Stimulated activated CD4-positive, alpha-beta T cell treated with anti-CD3 and anti-CD28 coated beads, Interleukin-4, amount 100 ng/mL, for 1 hour (primary cell): ENCODE results near the gene DIAPH1.
A peak's percentile ranks its signal among the peaks of the same experiment; 100 is the strongest.

Experiments
- DNase-seq: peaks from one replicate; pipeline ENCODE4 v3.0.0-alpha.2; 2020

DIAPH1 gene

DNA sequence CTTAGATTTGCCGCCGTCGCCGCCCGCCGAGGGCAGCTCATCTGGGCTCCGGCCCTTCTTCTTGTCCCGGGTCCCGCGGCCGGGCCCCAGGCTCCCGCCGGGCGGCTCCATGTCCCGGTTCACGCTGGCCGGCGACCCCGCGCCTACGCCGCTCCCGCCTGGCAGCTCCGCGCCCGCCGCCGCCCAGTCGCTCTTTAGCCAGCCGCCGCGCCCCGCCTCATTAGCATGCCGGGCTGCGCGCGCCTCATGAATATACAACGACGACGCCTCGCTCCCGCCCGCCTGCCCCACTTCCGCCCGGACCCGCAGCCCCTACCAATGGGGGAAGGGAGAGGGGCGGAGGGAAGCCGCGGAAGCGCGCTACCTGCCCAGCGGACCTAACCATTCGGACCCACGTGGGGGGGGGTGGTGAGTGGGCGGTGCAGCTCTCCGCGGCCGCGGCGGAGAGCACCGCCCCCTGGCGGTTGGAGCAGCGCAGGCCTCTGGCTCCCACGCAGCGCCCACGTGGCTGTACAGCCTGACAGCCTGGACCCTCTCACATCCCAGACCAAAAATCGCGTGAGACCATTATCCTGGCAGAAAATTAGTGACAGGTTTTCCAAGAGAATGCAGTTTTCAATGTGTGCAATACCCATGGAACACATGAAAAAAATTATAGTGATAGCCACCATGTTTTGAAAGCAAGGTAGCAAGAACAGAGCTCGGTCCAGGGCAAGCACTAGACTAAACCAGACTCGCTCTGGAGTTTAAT is at the start of gene DIAPH1:
TSS of gene DIAPH1 (minus strand) at position 197 of the 751 bp plus-strand sequence. CDS start at position 111, 86 bp downstream.
- DNase-seq = peak; percentile 100

DNA sequence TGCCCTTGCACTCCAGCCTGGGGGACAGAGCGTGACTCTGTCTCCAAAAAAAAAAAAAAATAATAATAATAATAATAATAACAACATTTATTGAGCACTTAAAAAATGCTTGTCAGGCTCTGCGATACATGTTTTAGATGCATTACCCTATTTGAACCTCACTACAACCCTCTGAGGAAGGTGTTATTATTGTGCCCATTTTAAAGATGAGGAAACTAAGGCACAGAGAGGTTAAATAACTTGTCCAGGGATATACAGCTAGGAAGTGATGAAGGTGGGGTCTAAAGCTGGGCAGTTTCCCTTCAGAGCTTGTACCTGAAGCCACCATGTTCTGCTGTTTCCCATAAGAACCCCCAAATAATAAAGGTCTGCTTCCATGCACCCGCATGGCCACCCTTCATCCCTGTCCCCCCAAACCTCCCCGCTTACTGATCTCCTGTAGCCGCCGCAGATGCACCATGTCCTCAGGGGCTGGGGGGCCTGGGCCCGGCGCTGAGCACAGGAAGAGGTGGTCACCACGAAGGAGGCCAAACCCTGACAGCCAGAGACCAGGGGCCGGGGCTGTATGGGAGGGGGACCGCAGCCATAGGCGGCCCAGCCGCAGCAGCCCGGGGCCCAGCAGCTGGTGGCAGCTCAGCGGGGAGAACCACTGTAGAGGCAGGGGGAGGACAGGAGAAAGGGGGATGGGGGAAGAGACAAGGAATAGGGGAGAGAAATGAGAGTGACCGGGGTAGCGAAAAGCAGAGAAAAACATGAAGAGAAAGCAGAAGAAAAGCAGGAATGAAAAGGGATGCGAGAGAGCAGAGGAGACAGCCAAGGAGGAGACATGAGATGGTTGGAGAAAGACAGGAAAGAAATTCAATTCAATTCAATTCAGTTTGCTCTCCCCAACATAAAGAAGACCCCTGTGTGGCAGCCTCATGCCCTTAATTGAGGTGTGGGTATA is 47.5 kb upstream of the DIAPH1 start:
- no peak for DNase-seq

DNA sequence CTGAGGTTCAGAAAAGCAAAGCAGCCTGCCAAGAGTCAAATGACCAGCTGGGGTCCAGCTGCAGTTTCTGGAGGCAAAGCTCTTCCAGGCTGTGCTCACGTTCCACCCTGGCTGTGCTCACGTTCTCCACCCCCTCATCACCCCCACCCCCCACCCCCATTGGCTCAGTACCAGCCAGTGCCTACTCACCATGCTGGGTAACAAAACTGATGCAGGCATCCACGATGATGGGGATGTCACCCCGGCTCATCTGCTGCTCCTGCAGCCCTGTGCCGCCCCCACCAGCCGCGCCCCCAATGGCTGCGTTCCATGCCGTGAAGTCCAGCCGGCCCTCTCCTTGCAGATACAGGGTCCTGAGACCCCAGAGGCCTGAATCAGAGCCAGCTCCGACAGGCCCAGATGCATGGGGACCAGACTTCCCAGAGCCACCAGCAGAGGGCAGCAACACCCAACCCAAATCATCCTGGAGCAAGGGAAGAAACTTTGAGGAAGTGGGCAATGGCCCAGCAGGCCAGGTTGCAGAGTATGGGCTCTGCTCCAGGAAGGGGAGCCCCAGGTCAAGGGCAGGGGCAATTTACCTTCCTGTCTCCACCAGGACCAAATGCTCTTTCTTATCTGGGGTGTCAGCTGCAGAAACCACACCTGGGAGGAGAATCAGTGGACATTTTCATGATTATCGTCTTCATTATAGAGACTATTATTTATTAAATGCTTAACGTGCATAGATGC is 46.1 kb upstream of the DIAPH1 start:
- peak; percentile 71 for DNase-seq

DNA sequence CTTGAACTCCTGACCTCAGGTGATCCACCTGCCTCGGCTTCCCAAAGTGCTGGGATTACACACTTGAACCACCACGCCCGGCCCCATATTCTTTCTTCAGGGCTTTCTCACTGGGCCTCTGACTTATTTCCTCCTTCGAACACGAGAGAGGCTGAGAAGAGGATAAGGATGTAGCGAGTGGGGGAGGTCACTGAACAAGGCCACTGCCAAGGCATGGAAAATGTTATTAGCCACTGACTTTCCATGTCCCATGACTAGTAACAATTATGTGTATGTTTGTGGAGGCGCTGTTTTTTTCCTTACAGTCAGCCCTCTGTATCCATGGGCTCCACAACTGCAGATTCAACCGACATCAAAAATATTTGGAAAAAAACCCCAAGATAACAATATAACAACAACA is 44.7 kb upstream of the DIAPH1 start:
- DNase-seq = no peak

DNA sequence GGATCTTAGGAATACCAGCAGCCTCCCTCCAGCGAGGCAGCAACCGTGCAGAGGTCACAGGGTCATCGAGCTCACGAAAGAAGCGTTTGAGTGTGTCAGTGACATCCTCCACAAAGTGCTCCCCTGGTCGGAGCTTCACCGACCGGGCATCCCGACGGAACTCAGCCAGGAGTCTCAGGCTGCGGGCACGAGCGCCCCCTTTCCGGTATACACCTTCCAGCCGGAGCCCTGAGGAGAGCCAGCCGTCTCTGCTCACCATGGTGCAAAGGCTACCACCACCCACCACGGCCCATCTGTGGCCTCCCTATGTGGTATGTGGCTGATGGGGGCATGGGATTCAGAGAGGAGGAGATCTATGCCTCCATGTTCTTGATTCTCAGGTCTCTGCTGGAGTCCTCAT is 43.2 kb upstream of the DIAPH1 start:
- DNase-seq = no peak

DNA sequence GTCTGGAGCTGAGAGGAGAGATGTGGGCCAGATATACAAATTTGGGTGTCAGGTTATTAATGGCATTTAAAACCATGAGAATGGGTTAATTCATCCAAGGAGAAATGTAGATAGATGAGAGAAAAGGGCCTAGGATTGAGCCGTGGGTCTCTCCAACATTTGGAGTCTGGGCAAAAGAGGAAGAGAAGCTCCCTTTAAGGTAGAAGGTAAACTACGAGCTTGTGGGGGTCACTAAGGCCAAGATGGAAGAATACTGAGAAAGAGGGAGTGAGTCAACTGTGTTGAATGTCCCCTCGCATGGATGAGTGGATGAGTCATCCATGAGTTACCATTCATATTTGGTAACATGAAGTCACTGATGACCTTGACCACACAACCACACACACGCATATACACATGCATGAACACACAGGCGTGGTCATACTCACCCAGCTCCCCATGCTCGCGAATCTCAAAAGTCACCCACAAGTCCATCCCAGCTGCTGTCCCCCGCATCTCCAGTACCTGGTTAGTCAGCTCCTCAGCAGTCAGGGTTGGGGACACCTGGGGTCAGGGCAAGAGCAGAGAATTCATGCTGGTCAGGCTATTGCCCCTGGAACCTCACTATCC is 39.2 kb upstream of the DIAPH1 start:
- DNase-seq = no peak

DNA sequence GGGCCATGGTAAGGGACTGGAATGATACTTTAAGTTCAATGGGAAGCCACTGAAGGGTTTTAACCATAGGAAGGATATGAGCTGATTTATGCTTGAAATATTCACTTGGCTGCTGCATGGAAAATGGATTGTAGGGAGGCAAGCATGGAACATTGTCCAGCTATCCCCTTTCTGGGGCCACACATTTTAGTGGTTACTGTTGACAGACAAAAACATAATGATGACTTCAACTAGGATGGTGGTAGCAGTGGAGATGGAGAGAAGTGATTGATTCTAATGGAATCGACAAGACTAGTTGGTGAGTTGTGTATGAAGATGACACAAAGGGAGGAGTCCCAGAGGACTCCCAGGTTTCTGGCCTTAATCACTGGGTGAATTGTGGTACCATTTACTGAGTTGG is 38.6 kb upstream of the DIAPH1 start:
- no peak for DNase-seq

DNA sequence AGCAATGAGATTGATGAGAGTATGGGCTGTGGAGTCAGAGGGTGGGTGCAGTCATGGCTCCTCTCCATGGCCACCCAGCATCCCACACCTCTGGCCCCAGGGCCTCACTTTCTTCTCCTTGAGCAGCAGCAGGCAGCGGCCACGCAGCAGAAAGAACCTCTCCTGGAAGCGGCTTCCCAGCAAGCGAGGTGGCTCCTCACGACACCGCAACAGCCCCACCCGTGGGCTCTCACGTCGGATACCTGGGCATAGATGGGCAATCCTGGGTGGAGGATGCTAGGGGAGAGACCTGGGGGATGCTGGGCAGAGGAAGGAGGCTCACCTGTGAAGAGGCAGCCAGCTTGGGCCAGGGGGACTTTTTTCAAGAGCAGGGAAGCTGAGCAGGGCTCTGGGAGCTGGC is 37.6 kb upstream of the DIAPH1 start:
- DNase-seq = no peak

DNA sequence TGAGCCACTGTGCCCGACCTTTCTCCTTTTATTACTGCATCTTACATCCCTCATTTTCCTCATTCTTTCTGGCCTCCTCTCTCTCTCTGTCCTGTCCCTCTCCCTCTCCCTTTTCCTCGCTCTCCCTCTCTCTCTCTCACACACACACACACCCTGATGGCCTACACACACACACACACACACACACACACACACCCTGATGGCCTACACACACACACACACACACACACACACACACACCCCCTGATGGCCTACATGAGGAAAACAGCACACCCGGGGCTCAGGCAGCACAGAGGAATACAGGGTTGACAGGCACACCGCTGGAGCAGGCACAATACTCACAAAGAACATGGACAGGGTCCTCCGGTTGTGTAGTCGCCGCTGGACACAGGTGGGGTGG is 36.2 kb upstream of the DIAPH1 start:
- DNase-seq = no peak

DNA sequence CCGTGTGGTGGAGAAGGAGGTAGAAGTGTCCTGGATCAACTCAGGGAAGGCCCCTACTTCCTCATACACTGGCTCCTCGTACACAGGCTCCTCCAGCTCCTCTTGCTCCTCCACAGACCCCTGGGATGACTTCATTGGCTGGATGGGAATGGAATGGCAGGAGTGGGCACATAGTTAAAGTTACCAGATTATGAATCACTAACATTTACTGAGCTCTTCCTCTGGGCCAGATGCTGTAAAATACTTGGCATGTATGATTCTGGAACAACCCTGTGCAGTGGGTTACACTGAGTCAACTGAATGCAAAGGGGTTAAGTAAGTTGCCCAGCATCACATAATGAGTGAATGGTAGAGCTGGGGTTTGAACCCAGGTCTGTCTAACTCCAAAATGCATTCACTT is 35.5 kb upstream of the DIAPH1 start:
- DNase-seq = no peak

DNA sequence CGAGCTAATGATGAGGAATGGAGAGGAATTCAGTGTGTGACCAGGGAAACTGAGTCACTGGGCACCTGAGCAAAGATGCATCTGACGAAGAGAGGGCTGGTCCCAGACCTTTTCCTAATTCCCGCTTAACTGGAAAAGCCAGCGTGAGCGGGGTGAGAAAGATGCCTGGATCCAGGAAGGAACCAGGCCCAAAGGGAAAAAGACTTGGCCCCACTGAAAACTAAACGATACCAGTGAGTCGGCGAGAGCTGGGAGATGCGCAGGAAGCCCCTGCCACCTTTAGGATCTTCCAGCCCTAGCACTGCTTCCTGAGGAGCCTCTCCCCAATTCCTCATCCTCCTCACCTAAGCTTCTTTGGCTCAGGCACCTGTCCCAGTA is 32.9 kb upstream of the DIAPH1 start:
- DNase-seq = no peak

DNA sequence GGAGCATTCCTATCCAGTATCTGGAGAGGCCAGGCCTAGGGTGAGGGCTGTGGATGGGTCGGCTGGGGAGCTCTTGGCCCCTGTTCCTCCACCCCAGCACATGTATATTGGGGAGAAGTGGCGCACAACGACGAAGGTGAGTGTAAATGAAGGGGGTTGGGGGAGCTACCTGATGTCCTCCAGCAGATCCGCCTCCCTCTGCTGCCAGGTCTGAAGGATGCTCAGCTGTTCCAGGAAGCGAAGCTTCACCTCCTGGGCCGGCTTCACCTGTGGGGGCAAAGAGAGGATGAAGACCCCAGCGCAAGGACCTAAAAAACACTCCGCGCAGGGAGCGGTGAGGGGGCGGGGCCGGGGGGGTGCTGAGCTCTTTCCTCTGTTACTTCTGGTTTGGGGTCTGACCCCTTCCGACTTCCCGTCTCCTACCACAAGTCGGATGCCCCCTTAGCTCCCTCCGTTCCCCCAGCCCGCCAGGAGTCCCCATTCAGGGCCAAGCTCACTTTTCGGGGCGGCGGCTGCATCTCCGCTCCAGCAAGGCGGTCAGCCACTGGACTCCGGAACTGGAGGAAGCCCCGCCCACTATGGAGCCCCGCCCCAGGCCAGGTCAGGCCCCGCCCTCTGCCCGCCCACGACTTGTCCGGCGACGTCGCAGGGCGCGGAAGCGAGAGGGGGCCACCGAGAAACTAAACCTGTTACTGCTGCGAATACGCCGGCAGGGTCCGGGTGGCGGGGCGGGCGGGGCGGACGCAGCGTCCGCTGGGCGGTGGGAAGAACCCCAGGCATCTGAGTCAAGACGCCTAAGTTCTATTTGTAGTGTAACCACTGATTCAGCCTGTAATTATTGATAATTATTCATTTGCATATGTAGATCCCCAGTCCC is 32.3 kb upstream of the DIAPH1 start, which contains the start of gene FCHSD1:
TSS of gene FCHSD1 (minus strand) at position 568 of the 877 bp plus-strand sequence. CDS start at position 518, 50 bp downstream.
- peak; percentile 76 for DNase-seq

DNA sequence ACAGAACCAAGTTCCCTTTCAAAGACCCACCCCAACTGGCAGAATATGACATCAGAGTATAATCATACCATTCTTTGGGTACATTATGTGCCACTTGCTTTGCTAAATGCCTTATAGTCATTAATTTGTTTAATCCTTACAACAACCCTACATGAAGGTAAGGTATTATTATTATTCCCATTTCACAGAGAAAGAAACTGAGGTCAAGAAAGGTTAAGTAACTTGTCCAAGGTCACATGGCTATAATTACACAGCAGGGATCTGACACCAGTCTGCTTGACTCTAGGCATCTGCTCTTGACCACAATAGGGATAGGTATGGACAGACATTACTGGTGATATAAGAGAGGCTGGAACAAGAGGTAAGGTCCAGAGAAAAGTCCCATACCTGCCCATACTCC is 31.2 kb upstream of the DIAPH1 start:
- no peak for DNase-seq

DNA sequence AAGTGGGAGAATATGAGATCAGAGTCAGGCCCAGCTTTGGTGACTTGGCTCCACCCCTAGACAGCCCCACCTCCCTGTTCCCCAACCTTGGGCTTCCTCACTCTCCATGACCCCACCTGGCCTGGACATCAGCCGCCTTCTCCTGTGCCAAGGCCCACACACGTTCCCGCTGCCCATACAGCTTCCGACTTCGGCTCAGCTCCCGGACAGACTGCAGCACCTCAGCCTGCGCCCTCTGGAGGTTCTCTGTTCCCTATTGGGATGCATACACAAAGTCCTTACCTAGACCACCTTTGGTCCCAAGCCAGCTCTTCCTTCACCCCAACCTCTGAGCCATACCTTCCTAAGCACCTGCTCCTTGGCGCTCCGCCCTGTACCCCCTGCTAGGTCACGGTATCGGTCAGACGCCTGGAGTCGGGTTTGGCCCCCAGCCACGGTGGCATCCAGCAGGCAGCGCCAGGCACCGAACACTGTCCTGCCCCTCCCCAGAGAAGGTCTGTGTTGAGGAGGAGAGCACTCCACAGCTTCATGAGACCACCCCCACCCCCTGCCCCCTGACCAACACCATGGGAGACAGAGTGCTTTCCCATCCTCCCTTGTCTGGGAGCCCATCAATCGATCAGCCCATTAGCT is 30.4 kb upstream of the DIAPH1 start:
- DNase-seq = no peak

DNA sequence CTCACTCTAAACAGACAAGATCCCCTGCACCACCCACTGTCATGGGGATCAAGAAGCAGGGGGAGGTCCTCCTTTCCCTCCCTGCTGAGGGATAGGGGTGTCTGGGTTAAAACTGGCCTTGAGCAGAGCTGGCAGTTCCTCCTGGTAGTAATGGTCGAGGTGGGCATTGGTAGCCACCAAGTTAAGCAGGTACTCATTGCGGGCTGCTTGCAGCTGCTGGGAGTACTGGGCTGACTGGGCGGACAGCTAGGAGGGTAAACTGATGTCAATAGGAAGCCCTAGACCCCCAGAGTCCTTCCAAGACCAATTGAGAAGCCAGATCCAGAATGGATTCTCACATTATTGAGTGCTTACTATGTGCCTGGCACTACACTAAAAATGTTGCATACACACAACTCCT is 29.1 kb upstream of the DIAPH1 start:
- no peak for DNase-seq

DNA sequence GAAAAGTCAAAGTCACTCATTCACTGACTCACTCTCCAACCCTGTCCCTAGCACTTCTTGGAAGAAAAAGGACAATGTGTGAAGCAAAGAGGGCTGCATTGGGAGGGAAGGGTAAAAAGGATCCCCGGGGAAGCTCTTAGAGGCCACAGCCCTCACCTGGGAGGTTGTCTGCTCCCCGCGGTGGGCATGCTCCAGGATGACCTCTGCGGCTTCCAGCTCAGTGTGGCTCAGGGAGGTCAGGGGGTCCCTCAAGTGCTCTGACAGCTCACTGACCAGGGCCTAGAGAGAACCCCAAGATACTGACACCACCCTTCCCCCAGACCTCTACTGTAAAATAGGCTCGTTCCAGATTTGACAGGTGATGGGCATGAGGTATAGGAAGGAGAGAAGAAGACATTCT is 28.4 kb upstream of the DIAPH1 start:
- DNase-seq = no peak

DNA sequence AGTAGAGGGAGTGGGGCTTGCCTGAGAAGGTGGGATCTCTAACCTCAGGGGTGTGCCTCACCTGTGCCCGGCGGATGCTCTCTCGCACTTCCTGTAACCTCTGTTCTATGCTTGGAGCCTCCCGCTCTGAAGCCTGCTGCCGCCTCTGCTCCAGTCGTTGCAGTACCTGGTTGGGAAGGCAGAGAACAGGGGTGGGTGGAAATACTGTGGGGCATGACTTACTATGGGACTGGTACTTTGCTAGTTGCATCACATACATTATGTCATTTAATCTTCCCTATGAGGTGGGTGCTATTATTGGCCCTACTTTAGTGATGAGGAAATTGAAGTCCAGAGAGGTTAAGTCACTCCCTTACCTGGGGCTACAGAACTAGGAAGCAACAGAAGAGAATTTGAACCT is 27.2 kb upstream of the DIAPH1 start:
- no peak for DNase-seq

DNA sequence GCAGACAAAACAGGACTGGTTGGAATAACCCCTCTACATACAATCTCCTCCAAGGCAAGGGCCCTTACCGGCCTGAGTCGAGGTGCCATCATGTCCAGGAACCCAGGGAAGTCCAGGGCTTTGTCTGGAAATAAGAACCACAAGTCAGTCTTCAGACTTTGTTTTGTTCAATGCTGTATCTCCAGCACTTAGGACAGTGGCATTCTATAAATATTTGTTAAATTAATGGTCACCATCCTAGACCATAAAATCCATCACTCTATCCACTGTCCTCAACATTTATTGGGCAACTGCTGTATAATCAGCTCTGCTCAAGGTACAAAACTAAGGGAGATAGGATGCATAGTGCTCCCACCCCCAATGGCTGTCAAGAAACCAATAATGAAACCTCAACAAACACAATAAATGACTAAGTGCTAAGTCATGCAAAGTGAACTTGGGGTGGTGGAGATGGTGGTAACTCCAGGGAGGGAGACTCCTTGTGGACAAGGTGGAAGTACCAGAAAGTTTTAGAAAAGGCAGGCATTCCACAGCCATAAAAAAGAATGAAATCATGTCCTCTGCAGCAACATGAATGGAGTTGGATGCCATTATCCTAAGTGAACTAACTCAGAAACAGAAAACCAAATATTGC is 23.0 kb upstream of the DIAPH1 start:
- no peak for DNase-seq

DNA sequence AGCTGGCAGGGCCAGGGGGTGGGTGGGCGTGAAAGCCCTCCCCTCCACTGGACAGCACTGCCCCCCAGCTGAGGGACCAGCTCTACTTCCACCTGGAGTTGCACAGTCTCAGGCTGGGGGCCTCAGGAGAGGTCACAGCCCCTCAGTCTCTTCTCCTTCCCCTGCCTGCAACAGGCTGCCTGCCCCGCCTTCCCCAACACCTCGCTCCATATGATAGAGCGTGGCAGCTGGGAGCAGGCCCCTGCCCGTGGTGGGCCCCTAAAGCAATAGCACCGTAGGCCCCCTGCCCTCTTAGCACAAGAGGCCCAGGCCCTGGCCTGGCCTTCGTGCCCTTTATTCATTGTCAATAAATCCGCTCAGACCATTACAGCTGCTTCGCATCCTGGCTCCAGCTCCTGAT is 21.9 kb upstream of the DIAPH1 start:
- no peak for DNase-seq

DNA sequence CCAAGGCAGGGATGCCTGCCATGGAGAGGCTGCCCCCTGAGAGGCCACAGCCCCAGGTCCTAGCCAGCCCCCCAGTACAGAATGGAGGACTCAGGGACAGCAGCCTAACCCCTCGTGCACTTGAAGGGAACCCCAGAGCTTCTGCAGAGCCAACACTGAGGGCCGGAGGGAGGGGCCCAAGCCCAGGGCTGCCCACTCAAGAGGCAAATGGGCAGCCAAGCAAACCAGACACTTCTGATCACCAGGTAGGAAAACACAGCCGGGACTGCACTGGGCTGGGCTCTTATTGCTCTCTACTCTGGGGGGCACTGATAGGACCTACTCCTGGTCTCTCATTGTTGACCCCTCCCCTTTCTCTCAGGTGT is 21.2 kb upstream of the DIAPH1 start:
- DNase-seq = no peak
